ENCODE measurements around the gene PIGR.

- TF ChIP-seq CTCF (IDR thresholded peaks at IDR 0.05; ENCODE audit: borderline replicate concordance, extremely low read depth, low read length, poor library complexity, severe bottlenecking) (no peak), EZH2 (IDR thresholded peaks at IDR 0.05; ENCODE audit: borderline replicate concordance, low read depth, low read length, severe bottlenecking) (no peak)
Measured at GRCh38 chr1:206908038-206908437, 38.2 kb downstream of the PIGR start.

Measured in DND-41 (cell line).